Measurements from ENCODE around the gene PLXND1.
A peak's percentile ranks its signal among the peaks of the same experiment; 100 is the strongest.
"Not testable (repeated sequence)": the region's sequence is repeated elsewhere in the genome, so short reads cannot be mapped to it uniquely, and the experiment has no call there.

PLXND1 gene

DNA sequence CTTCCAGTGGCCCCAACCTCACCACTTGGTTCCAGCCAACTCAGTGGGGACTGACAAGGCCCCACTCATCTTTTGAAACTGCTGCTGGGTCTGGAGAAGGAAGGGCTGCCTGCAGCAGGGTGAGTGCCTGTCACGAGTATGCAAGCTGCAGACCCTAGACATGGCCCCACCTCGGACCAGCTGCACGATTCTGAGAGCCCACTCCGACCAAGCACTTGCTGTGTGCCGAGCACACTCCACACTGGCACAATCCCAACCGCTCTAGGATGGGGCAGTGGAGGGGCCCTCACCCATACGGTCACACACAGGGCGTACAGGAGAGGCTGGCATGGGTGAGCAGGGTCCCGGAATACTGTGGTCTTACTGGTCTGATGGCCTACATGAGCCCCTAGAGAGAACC lies 8.0 kb upstream of the PLXND1 start:
- no peak for DNase-seq (ENCODE audit: low spot score)

DNA sequence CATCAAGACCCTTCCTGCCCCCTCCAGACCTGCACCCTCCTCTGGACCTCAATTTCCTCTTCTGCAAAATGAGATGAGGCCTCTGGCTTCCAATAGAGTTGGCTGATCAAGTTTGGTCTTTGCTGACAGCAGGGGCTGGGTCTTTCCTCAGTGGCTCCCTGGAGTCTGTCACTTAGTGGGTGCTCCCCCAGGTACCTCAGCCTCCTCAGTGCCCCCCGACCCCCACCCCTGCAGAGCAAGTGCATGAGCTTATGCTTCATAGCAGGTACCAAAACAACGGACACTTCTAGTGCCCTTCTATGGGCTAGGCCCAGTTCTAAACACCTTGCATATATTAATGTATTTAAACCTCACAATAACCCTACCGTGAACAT lies 6.9 kb upstream of the PLXND1 start:
- DNase-seq (ENCODE audit: low spot score): no peak

DNA sequence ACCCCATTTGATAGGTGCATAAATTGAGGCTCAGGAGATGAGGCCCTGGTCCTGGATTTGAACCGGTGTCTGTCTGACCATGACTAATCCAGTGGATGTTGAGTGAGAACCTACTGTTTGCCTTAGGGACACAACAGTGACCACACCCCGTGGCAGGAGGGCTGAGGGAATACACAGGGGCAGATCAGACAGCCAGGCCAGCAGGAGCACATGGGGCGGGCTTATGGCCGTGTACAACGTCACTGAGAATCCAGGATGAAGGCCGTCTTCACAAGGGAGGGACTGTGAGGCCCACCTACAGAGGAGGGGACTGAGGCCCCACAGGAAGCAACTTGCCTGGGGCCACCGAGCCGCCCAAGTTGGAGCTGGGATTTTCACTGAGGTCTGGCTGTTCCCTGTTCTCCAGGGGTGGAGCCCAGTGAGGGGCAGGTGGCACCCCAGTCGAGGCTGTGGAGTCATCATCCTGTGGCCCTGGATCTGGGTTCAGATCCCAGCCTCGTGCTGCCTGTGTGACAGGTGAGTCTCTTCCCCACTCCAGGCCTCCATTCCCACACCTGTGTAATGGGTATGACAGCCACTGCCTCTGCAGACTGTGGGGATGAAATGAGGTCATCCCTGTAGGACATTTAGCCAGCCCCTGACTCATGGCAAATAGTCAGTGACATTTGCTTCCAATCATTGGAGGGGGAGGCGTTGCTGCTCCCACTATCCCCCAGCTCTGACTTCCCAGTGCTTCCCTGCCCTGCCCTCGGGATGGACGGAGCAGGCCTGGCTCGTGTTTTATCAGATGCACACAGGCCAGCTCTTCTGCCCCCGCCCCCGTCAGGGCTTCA lies 6.3 kb upstream of the PLXND1 start:
- DNase-seq (ENCODE audit: low spot score): no peak

DNA sequence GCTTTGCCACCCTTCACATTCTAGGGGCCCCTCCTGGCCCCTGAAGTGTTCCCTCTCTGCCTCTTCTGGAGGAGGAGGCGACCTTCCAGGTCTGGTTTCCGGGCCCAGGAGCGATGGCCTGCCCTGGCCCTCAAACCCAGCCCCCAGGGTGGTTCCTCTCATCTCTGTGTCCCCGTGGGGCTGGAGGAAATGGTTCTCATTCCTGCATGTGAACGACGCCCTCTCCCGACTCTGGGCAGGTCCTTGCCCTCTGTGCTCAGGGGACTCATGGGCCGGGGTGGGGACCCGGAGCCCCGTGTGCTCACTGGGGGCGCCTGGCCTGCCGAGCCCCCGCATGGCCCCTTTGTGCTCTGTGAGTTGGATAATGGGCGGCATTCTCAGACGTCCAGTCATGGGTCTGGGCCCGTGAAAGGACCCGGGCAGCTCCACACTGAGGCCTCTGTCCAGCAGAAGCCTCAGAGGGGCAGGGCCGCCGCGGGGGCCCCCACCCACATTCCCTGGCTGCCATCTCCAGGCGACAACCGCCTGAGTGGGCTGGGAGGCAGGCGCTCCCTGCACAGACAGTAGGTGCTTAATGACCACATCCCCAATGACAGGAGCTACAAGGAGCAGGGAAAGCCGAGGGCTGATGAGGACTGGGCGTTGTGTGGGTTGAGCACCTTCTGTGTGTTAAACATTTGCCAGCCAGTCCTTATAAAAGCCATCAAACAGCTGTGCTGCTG lies 5.5 kb upstream of the PLXND1 start:
- DNase-seq (ENCODE audit: low spot score): no peak

DNA sequence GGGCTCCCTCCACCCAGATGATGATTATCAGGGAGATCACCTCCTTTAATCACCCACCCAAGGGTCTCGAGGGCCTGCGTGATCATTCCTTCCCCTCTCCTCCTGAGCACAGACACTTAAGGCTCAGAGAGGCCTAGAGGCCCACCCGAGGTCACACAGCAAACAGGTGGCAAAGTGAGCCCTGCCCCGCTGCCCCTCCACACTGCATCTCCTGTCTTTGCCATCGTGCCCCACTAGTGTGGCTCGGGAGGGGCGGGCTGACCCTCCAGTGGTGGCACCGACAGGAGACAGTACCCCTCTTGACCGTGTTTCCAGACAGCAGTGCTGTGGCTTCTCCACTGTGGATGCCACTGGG lies 4.9 kb upstream of the PLXND1 start:
- DNase-seq (ENCODE audit: low spot score): no peak

DNA sequence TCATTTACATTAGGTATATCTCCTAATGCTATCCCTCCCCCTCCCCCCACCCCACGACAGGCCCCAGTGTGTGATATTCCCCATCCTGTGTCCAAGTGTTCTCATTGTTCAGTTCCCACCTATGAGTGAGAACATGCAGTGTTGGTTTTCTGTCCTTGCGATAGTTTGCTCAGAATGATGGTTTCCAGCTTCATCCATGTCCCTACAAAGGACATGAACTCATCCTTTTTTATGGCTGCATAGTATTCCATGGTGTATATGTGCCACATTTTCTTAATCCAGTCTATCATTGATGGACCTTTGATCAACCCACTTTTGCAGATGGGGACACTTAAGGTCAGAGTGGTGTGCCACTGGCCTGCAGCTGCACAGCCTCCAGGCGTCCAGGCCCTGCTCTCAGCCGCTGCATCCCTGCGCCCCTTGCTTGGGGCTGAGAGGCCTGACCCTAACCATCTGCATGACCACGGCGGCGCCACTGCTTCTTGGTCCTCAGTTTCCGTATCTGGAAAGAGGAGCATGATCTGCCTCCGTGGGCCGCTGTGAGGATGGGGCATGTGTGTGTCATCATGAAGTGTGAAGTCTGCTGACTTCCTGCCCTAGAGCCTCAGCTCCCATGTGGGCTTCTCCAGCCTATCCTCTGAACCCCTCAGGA lies 4.4 kb upstream of the PLXND1 start:
- DNase-seq (ENCODE audit: low spot score): not testable (repeated sequence)

DNA sequence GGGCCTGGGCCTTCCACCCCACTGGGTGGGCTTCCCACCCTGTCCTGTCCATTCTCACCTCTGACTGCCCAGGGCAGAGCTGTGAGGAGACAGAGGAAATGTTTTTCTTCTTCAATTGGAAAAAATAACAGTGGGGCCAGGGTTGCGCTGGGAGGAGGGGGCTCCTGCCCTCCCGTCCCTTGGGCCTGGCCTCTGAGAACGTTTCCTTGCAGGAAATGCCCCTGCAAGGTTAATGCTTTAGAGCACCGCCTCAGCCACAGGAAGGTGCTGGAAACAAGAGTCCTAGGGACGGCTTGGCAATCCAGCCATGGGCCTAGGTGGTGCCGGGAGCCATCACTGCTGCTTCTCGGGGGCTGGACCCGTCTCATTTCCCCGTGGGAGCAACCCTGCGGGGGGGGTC lies 3.8 kb upstream of the PLXND1 start:
- DNase-seq (ENCODE audit: low spot score): no peak

DNA sequence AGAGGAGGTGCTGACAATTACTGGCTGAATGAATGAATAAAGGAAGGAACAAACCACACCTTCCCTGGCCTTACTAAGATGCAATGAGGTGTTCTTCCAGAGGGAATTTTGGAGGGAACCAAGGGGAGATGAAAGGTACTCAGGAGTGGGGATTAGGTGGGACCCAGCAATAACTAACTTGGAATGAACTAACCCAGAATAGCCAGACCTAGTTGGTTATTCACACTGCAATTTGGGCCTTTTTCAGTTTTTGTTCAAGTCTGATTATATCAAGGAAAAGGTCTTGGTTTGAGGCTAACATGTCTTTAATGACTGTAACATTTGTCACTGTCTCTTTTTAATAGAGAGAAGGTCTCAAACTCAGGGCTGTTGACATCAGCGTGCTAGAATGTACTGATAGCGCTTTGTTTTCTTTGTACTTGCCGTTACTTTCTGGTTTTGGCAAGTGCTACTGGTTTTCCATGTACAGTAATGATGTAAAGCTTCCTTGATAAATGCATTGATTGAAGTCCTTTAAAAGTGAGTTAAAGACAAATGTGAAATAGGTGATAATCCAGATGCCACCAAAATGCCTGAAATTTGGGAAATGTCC lies 3.2 kb upstream of the PLXND1 start:
- no peak for DNase-seq (ENCODE audit: low spot score)

DNA sequence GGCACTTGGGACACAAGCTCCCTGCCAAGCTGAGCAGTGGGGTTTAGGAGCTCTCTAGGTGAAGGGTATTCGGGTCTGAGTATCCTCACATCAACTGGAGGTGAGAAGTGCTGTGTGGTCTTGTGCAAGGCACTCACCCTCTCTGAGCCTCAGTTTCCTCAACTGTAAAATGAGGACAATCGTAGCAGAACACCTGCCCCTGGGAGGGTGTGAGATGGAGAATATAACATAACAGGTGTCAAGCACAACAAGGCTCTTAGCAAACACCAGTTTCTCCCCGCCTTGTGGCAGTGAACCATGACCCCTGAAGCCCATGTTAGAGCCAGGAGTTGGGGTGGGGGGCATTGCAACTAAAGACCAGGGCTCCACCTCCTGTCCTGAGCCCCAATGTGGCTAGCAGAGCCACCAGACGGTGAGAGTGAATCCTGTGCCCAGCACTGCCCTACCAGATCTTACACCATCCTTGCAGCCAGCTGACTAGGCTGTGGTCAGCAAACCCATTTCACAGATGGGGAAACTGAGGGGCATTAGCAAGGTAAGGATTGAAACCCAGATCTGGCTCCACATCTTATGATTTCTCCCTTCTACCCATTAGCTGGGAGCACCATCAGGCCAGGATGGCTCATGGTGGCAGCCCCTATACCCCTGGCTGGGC lies 2.6 kb upstream of the PLXND1 start:
- no peak for DNase-seq (ENCODE audit: low spot score)

DNA sequence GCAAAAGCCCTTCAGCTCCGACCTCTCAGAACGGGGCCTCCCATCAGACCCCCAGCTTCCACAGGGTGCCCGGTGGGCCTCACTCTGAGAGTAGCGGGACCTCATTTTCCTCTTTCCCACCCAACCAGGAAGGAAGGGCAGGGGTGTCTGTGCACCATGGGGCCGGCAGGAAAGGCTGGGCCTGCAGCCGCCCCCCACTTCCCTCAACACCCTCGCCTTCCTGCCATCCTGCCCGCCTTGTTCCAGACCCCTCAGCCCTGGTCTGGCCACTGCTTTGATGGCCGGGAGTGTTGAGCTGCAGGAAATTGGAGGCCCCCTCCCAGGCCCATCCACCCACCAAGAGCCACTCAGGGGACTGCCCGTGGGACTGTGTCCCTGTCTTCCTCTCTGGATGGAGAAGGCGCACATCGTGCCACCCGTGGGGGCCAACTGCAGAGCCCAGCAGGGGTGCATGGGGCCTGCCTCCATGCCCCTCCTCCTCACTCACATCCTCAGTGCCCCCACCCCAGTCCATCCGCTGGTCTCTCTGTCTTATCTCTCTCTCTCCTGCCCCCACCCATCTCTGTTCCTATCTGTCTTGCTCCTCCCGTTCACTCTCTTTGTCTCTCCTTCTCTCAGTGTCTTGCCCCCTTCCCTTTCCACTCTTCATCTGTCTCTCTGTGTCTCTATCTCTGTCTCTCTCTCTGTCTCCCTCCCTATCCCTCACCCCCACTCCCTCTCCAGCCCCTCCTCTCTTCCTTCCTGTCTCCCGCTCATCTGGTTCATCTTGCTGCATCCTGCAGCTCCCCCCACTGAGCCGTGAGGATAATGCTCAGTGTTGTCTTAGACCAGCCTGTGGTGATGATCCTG lies 1.8 kb upstream of the PLXND1 start:
- DNase-seq (ENCODE audit: low spot score): peak; percentile 74

DNA sequence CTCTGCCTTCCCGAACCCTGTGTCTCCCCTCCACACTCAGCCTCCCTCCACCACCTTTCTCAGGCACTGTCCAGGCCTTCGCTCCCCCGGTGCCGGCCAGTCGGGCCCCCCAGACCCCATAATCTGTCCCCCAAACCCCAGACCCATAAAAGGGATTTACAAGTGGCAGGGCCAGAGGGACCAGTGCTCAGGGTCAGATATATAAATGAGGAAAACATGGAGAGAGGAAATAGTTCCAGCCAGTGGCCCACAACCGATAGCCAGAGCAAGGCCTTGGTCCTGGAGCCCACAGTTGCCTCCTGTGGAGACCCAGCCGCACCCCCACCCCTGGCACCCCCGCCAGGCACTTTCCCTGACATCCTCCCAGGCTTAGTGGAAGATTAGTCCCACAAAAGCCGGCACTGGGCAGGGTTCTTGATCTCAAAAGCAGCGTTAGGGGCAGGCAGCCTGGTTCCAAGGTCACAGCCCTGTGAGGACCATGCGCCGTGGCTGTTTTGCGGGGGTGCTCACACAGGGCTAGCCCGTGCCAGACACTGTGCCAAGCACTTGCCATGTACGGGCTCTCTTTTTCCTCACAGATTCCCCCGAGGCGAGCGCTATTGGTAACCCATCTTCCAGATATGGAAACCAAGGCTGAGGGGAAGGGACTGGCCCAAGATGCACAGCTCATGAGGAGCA lies 1.1 kb upstream of the PLXND1 start:
- DNase-seq (ENCODE audit: low spot score): no peak

DNA sequence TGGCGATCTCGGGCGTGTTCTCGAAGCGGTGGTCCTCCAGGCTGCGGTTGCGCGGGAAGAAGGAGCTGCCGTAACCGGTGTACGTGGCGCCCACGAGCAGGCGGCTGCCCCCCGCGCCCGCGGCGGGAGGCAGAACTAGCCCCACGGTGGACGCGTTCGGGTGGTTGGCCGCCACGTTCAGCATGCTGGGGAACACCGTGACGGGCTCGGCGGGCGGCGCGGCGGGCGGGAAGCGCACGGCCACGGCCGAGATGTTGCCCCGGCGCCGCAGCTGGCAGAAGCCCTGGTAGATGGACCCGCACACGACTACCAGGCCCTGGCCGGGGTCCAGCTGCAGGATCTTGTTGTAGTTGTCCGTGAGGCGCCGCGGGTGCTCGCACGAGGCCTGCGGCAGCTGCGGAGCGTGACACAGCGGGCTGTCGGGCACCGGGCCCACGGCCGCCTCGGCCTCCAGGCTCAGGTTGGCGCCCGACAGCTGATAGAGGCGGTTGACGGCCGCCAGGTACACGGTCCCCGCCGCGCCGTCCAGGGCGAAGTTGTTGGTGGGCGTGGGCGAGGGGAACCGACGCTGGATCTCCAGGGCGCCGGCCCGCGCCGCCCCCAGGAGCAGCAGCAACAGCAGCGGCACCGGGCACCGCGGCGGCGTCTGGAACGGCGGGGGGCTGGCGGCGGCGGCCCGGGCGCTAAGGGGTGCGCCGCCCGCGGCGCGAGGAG lies 397 bp downstream of the PLXND1 start:
- DNase-seq (ENCODE audit: low spot score): no peak

DNA sequence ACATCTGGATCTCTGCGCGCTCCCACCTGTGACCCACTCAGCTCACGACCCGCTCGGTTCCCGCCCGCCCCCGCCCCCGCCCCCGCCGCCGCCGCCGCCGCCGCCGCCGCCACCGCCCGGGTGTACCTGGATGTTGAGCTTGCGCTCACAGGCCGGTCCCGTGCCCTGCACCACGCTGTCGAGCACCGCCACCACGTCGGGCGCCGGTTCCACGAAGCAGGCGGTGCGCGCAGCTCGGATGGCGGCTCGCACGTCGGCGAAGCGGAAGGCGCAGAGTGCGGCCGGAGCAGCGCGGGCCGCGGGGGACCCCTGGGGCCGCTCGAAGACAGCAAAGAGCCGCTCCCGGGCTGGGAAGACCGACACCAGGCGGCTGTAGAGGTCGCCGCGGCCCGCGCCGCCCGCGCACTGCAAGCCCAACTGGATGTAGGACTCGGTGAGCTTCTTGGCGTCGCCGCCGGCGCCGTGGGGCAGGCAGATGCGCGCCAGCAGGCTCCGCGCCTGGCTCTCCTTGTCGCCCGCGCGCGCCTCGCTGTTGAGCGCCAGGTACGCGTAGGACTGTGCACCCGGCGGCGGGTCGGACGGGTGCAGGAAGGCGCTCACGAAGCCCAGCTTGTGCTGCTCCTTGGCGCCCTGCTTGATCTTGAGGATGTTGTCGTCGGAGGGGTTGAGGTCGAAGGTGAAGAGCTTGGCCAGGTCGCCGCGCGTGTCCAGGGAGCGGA lies 1.1 kb downstream of the PLXND1 start:
- peak; percentile 62 for DNase-seq (ENCODE audit: low spot score)

DNA sequence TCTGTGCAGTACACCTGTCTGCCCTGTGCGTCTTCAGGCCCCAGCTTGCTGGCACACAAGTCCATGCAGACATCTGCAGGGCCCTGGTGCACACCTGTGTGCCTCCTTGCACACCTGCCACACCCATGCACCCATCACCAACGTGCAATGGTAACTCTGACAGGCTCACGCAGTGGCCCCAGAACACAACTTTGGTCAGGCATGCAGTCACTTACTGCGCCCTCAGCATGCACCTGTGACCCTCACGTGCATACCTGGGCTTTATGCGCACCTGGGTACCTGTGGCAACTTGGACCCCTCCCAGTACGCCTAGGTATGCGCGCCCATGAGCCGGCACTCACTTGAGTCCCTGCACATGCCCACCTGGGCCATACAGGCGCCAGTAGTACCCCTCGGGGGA lies 1.7 kb downstream of the PLXND1 start:
- no peak for DNase-seq (ENCODE audit: low spot score)

DNA sequence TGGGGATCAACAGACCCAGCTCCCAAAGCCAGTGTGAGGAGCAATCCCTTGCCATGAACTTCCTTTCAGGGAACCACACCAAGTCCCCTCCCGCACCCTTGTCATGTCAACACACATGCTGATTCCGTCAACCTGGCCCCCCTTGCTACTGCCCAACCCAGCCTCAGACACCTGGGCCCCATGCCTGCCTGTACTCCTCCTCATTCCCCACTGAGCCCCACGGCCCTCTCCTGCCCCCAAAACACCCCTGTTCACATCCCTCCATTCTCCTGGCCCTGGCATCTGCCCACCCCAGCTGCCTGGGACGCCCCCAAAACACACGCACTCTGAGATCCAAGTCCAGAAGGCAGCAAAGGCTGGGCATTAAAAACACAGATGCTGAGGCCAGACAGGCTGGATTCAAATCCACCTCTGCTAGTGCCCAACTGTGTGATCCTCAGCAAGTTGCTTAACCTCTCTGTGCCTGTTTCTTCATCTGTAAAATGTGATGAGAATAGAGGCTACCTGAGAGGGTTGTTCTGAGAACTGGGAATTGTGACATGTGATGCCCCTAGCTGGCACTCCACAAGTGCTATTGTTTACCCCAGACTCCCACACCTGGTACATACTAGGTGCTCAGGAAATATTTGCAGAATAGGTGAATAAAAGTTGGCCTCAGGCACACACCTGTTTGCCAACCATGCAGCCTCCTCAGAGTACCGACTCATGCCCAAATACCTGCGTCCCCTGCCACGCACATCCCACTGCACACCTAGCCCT lies 2.3 kb downstream of the PLXND1 start:
- no peak for DNase-seq (ENCODE audit: low spot score)

DNA sequence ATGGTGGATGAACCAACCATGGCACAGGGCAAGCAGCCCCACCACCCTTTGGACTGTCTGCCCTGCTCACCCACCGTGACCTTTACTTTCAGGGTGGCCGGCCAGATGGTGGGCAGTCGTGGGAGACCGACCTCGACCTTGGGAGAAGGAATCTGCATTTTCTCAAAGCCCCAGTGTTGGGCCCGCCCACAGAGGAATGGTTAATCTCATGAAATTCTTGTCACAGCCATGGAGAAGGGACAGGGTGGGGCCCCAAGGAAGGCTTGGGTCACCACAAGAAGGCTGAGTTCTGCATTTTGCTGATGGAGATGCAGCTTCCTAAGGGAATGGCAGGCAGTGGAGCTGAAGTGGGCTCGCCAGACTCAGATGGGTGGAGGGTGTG lies 2.9 kb downstream of the PLXND1 start:
- DNase-seq (ENCODE audit: low spot score): no peak

DNA sequence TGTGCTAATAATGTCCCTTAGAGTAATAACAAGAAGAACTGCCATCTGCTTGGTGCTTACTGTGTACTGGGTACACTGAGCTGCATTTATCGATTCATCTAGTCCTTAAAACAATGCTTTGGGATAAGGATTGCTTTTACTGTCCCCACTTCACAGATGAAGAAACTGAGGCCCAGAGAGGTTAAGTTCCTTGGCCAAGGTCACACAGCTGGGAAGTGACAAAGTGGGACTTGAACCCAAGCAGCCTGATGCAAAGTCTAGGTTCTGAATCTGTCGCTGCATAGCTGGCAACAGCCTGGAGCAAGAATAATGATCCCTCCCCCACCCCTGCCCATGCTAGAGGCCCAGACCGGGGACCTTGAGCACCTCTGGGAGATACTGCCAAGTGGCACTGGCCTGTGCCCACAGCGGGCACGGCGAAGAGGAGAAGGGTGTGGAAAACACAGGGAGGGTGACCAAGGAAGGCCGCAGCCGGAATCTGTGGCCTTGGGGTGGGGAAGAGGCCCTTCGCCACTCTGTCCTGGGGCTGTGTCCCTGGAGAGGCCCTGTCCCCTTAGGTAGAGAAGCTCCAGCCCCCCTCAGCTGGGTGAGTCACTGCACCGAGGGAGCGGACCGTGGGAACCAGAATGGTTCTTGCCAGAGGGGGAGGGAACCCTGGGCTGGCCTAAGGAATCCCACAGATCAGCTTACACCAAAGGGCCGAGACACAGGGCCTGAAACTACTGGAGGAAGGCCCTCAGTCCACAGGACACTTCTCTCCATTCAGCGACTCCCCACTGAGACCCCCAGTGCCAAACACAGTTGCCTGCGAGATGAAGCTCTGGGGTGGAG lies 3.5 kb downstream of the PLXND1 start:
- no peak for DNase-seq (ENCODE audit: low spot score)
